Loucy (cell line): ENCODE measurements around the gene NAV2.

Experiments used
- H2AFZ ChIP-seq: fragments of 200-600 bp; sonication (generic); 2 replicates; pipeline ENCODE4 v1.6.0; 2016; ENCODE audit warnings: antibody characterized with exemption, mild to moderate bottlenecking, low read length, moderate library complexity
- H3F3A ChIP-seq: fragments of 200-600 bp; 2 replicates; pipeline ENCODE4 v1.6.0; 2016; ENCODE audit warnings: antibody characterized with exemption, low read depth, mild to moderate bottlenecking
- H3K27me3 ChIP-seq: fragments of 200-600 bp; sonication (generic); 2 replicates; pipeline ENCODE4 v1.6.1; 2014; ENCODE audit warnings: low read length, mild to moderate bottlenecking; ENCODE audit not compliant: insufficient read depth, poor library complexity, severe bottlenecking
- H3K36me3 ChIP-seq: fragments of 200-600 bp; sonication (generic); 2 replicates; pipeline ENCODE4 v1.6.1; 2016; ENCODE audit warnings: low read length; ENCODE audit not compliant: insufficient read depth
- H3K4me1 ChIP-seq: fragments of 200-600 bp; sonication (generic); 2 replicates; pipeline ENCODE4 v1.5.1; 2014; ENCODE audit warnings: low read length, mild to moderate bottlenecking; ENCODE audit not compliant: insufficient read depth, poor library complexity, severe bottlenecking
- H3K4me2 ChIP-seq: fragments of 200-600 bp; sonication (generic); 2 replicates; pipeline ENCODE4 v1.6.0; 2014; ENCODE audit warnings: antibody characterized with exemption, low read length, low read depth, mild to moderate bottlenecking; ENCODE audit not compliant: poor library complexity, severe bottlenecking
- H3K4me3 ChIP-seq: fragments of 200-600 bp; sonication (generic); 2 replicates; pipeline ENCODE4 v1.5.1; 2014; ENCODE audit warnings: low read length, mild to moderate bottlenecking, mixed read lengths; ENCODE audit not compliant: poor library complexity, severe bottlenecking
- H3K79me2 ChIP-seq: fragments of 200-600 bp; sonication (generic); 2 replicates; pipeline ENCODE4 v1.6.1; 2014; ENCODE audit warnings: low read length; ENCODE audit not compliant: insufficient read depth
- H3K9ac ChIP-seq: fragments of 200-600 bp; sonication (generic); 2 replicates; pipeline ENCODE4 v1.6.0; 2014; ENCODE audit warnings: mild to moderate bottlenecking, low read depth, low read length, moderate library complexity; ENCODE audit not compliant: poor library complexity, severe bottlenecking
- H3K9me2 ChIP-seq: fragments of 200-600 bp; sonication (generic); replicated peaks from 2 replicates; pipeline ENCODE4 v1.6.1; 2016; ENCODE audit warnings: low read depth, low read length, mixed read lengths
- H3K9me3 ChIP-seq: fragments of 200-600 bp; sonication (generic); 2 replicates; pipeline ENCODE4 v1.6.1; 2014; ENCODE audit warnings: mild to moderate bottlenecking, antibody characterized with exemption, low read length, low read depth; ENCODE audit not compliant: insufficient read depth
- H4K20me1 ChIP-seq: fragments of 200-600 bp; sonication (generic); 2 replicates; pipeline ENCODE4 v1.6.0; 2014; ENCODE audit warnings: antibody characterized with exemption, low read length, mild to moderate bottlenecking; ENCODE audit not compliant: insufficient read depth, poor library complexity, severe bottlenecking
- EZH2phosphoT487 ChIP-seq: fragments of 200-600 bp; IDR thresholded peaks from 2 replicates; pipeline ENCODE4 v1.6.1; 2018; ENCODE audit warnings: antibody characterized with exemption, mild to moderate bottlenecking, moderate library complexity, borderline replicate concordance
- TF ChIP-seq, protein P1 (sequence below): fragments of 200-600 bp; sonication (generic); conservative IDR thresholded peaks from 2 replicates; pipeline ENCODE4 v1.5.1; 2014; ENCODE audit warnings: mild to moderate bottlenecking, antibody characterized with exemption, low read length

NAV2 gene

DNA sequence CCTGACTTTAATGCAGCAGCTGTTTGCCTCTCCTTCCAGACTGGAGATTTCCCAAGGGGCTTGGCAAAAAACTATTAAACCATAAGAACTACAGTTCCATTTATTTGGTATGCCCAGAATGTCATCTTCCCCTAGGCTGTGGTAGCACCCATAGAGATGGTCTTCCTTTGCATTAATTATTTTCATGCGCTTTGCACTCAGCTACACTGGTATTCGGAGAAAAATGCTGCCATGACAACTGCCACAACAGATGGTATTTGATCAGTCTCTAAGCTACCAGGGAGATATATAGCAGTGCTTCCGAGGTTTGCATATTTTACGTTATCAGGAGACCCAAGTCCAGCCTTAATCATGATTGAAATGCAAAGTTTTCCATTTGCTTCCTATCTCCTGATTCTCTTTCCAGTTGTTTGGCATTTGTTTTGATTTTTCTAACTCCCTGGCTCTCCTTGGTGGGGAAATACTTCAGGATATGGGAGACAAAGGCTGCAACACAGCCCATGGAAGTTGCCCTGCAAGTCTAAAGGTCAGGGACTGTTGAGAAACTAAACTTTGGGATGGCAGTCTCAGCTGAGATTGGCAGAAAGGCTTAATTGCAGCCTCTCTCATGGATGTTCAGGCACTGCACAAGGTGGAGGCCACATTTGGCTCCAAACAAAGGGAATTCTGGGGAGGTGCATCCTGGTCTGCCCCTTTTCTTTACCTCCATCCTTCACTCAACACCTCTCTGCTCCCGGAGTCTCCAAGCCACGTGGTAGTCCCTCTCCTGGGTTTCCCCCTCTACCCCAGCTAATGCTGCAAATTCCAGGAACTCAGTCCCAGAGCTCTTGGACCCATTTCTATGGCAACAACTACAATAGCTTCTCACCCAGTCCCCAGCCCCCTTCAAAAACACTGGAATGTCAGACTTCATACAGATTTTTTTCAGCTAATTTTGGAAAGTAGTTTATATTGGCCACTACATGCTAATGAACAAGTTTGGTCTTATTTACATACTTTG, 151.8 kb downstream of the NAV2 start:
- H3K9me3 ChIP-seq, result no peaks in the 10 kb centered on the region
- H3K4me1 ChIP-seq, result no peaks in the 10 kb centered on the region
- no peak overlapping the region for H3K9ac ChIP-seq
- no peak overlapping the region for H3K4me3 ChIP-seq
- no peaks in the 10 kb centered on the region for H3K79me2 ChIP-seq
- H3K36me3 ChIP-seq, result no peaks in the 10 kb centered on the region
- H3K4me2 ChIP-seq, result no peak overlapping the region
- no peak for TF ChIP-seq EZH2phosphoT487
- TF ChIP-seq, protein P1, sequence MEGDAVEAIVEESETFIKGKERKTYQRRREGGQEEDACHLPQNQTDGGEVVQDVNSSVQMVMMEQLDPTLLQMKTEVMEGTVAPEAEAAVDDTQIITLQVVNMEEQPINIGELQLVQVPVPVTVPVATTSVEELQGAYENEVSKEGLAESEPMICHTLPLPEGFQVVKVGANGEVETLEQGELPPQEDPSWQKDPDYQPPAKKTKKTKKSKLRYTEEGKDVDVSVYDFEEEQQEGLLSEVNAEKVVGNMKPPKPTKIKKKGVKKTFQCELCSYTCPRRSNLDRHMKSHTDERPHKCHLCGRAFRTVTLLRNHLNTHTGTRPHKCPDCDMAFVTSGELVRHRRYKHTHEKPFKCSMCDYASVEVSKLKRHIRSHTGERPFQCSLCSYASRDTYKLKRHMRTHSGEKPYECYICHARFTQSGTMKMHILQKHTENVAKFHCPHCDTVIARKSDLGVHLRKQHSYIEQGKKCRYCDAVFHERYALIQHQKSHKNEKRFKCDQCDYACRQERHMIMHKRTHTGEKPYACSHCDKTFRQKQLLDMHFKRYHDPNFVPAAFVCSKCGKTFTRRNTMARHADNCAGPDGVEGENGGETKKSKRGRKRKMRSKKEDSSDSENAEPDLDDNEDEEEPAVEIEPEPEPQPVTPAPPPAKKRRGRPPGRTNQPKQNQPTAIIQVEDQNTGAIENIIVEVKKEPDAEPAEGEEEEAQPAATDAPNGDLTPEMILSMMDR, result no peak
- H3K9me2 ChIP-seq, result no peaks in the 10 kb centered on the region
- no peaks in the 10 kb centered on the region for H3F3A ChIP-seq
- H2AFZ ChIP-seq, result no peak overlapping the region
- no peaks in the 10 kb centered on the region for H4K20me1 ChIP-seq
- no peaks in the 10 kb centered on the region for H3K27me3 ChIP-seq

DNA sequence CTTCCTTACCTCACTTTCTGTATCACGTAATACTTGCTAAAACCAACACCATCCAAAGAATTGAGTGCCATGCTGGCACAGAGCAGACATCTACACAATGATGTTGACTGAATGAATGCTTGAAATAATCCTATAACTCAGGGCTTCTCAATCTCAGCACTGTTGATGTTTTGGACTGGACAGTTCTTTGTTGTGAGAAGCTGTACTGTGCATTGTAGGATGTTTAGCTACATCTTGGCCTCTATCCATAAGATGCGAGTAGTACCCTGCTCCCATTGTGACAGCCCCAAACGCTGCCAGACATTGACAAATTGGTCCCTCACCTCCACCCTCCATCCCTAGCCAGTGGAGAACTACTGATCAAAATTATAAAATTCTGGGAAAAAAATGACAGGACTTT, 153.4 kb downstream of the NAV2 start:
- Histone ChIP-seq H3K27me3 (no peaks in the 10 kb centered on the region), H3K4me3 (no peak overlapping the region), H3K36me3 (no peaks in the 10 kb centered on the region), H3K79me2 (no peaks in the 10 kb centered on the region), H3K4me1 (no peaks in the 10 kb centered on the region), H3K9ac (no peak overlapping the region), H4K20me1 (no peaks in the 10 kb centered on the region), H3K4me2 (no peak overlapping the region), H3F3A (no peaks in the 10 kb centered on the region), H3K9me3 (no peaks in the 10 kb centered on the region), H3K9me2 (no peaks in the 10 kb centered on the region), H2AFZ (no peak overlapping the region)
- TF ChIP-seq, protein P1, result no peak
- no peak for TF ChIP-seq EZH2phosphoT487

- no peak for TF ChIP-seq EZH2phosphoT487
- TF ChIP-seq, protein P1, result no peak
- Histone ChIP-seq H4K20me1 (no peaks in the 10 kb centered on the region), H2AFZ (no peak overlapping the region), H3K9me2 (no peaks in the 10 kb centered on the region), H3K36me3 (no peaks in the 10 kb centered on the region), H3K27me3 (no peaks in the 10 kb centered on the region), H3K4me1 (no peaks in the 10 kb centered on the region), H3F3A (no peaks in the 10 kb centered on the region), H3K79me2 (no peaks in the 10 kb centered on the region), H3K4me2 (no peak overlapping the region), H3K9ac (no peak overlapping the region), H3K4me3 (no peak overlapping the region), H3K9me3 (no peaks in the 10 kb centered on the region)
These were observed 153.9 kb downstream of the NAV2 start for GRCh38 chr11:19866521-19866920.
